Mucosa of rectum (tissue), 2 donors: ENCODE data around the gene IRS2.
"Not testable (repeated sequence)": the region's sequence is repeated elsewhere in the genome, so short reads cannot be mapped to it uniquely, and the experiment has no call there.

ENCODE experiments used
- H3K27ac ChIP-seq, 2 donors: one replicate each; pipeline ENCODE4 v1.7.0; 2013; ENCODE audit warnings: inconsistent platforms in 2 of 2, low read depth in 2 of 2, low read length in 2 of 2
- H3K27me3 ChIP-seq, 2 donors: one replicate each; pipeline ENCODE4 v1.7.0; 2013; ENCODE audit warnings: low read length in 2 of 2; ENCODE audit not compliant: control insufficient read depth in 2 of 2, insufficient read depth in 2 of 2
- H3K36me3 ChIP-seq, 2 donors: one replicate each; pipeline ENCODE4 v1.7.0; 2013; ENCODE audit warnings: low read length in 2 of 2; ENCODE audit not compliant: control insufficient read depth in 2 of 2, insufficient read depth in 2 of 2
- H3K4me1 ChIP-seq, 2 donors: one replicate each; pipeline ENCODE4 v1.7.0; 2013; ENCODE audit warnings: low read length in 2 of 2, mild to moderate bottlenecking in 1 of 2; ENCODE audit not compliant: control insufficient read depth in 2 of 2, insufficient read depth in 2 of 2
- H3K4me3 ChIP-seq, 2 donors: one replicate each; pipeline ENCODE4 v1.7.0; 2013; ENCODE audit warnings: low read length in 2 of 2
- H3K9ac ChIP-seq, 2 donors: one replicate each; pipeline ENCODE4 v1.7.0; 2013; ENCODE audit warnings: low read length in 2 of 2, low read depth in 1 of 2, mild to moderate bottlenecking in 1 of 2
- H3K9me3 ChIP-seq, 2 donors: one replicate each; pipeline ENCODE4 v1.7.0; 2013; ENCODE audit warnings: low read length in 2 of 2; ENCODE audit not compliant: control insufficient read depth in 2 of 2
- donor health status: healthy.
- donor health status: Normal muscosa, but diverticular disease.

Gene IRS2, protein sequence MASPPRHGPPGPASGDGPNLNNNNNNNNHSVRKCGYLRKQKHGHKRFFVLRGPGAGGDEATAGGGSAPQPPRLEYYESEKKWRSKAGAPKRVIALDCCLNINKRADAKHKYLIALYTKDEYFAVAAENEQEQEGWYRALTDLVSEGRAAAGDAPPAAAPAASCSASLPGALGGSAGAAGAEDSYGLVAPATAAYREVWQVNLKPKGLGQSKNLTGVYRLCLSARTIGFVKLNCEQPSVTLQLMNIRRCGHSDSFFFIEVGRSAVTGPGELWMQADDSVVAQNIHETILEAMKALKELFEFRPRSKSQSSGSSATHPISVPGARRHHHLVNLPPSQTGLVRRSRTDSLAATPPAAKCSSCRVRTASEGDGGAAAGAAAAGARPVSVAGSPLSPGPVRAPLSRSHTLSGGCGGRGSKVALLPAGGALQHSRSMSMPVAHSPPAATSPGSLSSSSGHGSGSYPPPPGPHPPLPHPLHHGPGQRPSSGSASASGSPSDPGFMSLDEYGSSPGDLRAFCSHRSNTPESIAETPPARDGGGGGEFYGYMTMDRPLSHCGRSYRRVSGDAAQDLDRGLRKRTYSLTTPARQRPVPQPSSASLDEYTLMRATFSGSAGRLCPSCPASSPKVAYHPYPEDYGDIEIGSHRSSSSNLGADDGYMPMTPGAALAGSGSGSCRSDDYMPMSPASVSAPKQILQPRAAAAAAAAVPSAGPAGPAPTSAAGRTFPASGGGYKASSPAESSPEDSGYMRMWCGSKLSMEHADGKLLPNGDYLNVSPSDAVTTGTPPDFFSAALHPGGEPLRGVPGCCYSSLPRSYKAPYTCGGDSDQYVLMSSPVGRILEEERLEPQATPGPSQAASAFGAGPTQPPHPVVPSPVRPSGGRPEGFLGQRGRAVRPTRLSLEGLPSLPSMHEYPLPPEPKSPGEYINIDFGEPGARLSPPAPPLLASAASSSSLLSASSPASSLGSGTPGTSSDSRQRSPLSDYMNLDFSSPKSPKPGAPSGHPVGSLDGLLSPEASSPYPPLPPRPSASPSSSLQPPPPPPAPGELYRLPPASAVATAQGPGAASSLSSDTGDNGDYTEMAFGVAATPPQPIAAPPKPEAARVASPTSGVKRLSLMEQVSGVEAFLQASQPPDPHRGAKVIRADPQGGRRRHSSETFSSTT (N-terminal part only)

DNA sequence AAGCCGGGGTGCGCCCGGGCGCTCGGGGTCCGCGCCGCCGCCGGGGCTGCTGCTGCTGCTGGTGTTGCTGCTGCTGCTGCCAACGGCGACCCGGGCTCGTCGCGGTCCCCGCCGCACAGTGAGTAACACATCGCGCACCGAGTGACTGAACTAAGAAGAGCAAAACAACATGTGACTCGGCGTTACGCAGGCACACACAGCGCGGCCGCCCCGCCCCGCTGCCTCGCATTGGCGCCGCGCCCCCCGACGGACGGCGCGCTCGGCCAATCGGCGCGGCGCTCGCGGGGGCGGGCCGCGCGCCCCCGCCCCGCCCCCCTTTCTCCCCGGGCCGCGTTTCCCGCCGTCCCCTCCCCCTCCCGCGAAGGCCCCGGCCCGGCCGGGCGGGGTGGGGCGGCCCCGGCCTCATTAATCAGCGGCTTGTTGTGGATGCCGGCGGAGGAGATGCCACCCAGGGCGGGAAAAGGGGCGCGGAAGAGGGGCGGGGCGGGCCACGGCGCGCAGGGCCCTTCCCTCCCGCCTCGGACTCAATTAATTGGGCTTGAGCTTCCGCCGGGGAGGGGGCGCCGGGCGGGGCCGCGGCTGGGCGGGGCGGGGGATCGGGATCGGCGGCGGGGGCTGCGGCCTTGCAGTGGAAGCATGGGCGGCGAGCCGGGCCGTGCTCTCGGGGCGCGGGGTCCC lies at the start of gene IRS2:
TSS of gene IRS2 (minus strand) at position 127 of the 678 bp plus-strand sequence. CDS start 530 bp downstream, outside the sequence.
- Histone ChIP-seq H3K36me3 (peaks cover 2 to 6% of the 10 kb centered on the region in 2 donors), H3K27me3 (peaks cover 5 to 6% of the 10 kb centered on the region in 2 donors), H3K27ac (peak within 1 kb of the TSS; percentile 67 to 75), H3K4me3 (peak within 1 kb of the TSS; percentile 73 to 76), H3K9me3 (no peaks in the 10 kb centered on the region), H3K4me1 (peaks cover 2 to 5% of the 10 kb centered on the region in 2 donors), H3K9ac (peak within 1 kb of the TSS; percentile 66 to 76)

DNA sequence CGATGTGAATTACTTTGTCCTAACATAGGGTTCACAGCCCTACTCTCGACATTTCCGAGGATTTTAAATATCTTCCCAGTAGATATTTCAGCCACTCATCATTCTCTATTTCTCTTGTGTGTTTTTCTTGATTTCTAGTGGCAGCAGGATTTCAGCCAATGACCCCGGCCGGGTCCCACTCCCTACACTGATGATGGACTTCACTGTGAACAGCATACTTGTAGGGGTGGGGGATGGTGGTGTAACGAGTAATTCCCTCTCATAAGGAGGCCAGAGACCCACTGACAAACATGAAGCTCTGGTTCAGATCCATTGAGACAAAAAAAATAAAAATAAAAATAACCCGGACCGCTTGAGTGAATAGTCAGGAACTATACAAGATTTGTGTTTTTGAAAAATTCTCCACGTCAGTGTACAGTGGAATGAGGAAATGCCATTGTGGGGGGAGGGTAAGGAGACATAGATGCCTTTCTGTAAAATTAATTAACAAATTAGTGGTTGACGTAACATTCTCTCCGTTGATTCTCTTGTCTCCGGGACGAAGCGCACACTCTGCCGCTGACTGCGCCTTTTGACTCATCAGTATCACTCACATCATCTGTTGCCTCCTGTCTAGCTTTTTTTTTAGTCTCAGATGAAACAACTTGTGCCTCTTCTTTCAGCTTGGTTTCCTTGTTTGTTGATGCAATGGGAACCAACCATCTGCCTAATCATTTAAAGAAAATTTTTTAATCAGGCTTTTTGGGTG lies 48.8 kb upstream of the IRS2 start:
- H3K36me3 ChIP-seq, result no peaks in the 10 kb centered on the region
- H3K9ac ChIP-seq, result no peak overlapping the region
- no peaks in the 10 kb centered on the region for H3K4me1 ChIP-seq
- peaks cover 0 to 2% of the 10 kb centered on the region in 2 donors for H3K27me3 ChIP-seq
- no peak overlapping the region for H3K4me3 ChIP-seq
- H3K27ac ChIP-seq, result no peak overlapping the region
- H3K9me3 ChIP-seq, result no peaks in the 10 kb centered on the region

DNA sequence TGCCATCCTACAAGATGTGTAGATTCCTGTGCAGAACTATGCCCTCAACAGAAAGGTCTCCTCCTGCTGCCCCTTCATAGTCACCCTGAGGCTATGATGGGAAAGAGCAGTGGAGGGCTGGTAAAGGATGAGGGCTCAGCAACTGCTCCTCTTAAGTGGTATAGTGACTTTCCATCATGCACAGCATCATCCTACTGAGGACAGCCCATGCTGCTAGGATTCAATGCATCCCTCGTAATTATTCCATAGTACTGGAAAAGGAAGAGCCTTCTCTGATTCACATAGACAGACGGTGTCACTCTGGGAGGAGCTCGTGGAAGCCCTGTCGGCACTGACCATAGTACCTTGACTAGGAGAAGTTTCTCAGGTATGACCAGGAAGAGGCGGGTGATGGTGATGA lies 47.6 kb upstream of the IRS2 start:
- Histone ChIP-seq H3K27me3 (no peaks in the 10 kb centered on the region), H3K4me1 (no peaks in the 10 kb centered on the region), H3K4me3 (no peak overlapping the region), H3K36me3 (no peaks in the 10 kb centered on the region), H3K9me3 (no peaks in the 10 kb centered on the region), H3K27ac (no peak overlapping the region), H3K9ac (no peak overlapping the region)

DNA sequence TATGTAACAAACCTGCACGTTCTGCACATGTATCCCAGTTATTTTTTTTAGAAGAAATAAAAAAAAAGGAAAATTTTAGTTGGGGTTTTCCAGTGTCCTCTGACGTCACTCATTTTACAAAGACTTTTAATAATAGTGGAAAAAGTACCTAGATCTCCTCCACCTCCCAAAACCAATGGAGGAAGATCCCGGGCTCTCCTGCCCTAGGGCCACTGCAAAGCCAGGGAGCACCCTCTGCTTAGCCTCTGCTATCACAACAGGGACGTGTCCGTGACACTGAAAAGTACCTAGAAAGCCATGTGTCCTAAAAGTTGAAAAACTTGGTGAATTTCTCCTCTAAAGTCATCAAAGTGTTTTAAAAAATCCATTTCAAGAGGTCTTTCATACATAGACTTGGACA lies 46.7 kb upstream of the IRS2 start:
- no peak overlapping the region for H3K27ac ChIP-seq
- no peak overlapping the region for H3K9ac ChIP-seq
- H3K9me3 ChIP-seq, result no peaks in the 10 kb centered on the region
- H3K4me1 ChIP-seq, result no peaks in the 10 kb centered on the region
- no peaks in the 10 kb centered on the region for H3K36me3 ChIP-seq
- H3K4me3 ChIP-seq, result no peak overlapping the region
- H3K27me3 ChIP-seq, result no peaks in the 10 kb centered on the region

DNA sequence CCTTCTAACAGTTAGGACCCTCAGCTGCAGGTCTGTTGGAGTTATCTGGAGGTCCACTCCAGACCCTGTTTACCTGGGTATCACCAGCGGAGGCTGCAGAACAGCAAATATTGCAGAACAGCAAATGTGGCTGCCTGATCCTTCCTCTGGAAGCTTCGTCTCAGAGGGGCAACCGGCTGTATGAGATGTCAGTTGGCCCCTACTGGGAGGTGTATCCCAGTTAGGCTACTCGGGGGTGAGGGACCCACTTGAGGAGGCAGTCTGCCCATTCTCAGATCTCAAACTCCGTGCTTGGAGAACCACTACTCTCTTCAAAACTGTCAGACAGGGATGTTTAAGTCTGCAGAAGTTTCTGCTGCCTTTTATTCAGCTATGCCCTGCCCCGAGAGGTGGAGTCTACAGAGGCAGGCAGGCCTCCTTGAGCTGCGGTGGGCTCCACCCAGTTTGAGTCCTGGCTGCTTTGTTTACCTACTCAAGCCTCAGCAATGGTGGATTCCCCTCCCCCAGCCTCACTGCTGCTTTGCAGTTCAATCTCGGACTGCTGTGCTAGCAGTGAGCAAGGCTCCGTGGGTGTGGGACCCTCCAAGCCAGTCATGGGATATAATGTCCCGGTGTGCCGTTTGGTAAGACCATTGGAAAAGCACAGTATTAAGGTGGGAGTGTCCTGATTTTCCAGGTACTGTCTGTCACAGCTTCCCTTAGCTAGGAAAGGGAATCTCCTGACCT lies 42.4 kb upstream of the IRS2 start:
- H3K27me3 ChIP-seq, H3K36me3 ChIP-seq, H3K27ac ChIP-seq, H3K4me1 ChIP-seq, H3K9ac ChIP-seq, H3K4me3 ChIP-seq, H3K9me3 ChIP-seq: not testable (repeated sequence)

DNA sequence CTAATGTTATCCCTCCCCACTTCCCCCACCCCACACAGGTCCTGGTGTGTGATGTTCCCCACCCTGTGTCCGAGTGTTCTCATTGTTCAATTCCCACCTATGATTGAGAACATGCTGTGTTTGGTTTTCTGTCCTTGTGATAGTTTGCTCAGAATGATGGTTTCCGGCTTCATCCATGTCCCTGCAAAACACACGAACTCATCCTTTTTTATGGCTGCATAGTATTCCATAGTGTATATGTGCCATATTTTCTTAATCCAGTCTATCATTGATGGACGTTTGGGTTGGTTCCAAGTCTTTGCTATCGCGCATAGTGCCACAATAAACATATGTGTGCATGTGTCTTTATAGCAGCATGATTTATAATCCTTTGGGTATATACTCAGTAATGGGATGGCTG lies 36.8 kb upstream of the IRS2 start:
- not testable (repeated sequence) for H3K4me3 ChIP-seq, H3K9ac ChIP-seq, H3K27me3 ChIP-seq, H3K27ac ChIP-seq, H3K4me1 ChIP-seq, H3K36me3 ChIP-seq, H3K9me3 ChIP-seq

DNA sequence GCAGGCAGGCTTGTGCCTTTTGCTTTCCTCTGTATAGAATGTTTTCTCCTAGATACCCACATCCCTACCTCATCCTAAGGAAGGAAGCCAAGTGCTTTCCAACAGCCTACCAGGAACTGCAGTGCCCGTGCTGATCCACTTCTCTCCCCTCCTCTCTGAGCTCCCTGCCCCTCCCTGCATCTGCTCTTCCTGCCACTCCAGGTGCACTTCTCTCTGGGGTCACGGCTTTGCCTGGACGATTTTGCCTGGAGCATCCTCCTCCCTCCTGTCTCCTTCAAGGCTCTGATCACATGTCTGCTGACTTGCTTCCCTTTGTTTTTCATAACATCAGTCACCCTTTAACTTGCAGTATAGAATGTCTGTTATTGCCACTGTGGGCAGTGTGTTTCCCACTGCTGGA lies 34.7 kb upstream of the IRS2 start:
- no peaks in the 10 kb centered on the region for H3K4me1 ChIP-seq
- no peak overlapping the region for H3K9ac ChIP-seq
- H3K36me3 ChIP-seq, result no peaks in the 10 kb centered on the region
- no peaks in the 10 kb centered on the region for H3K27me3 ChIP-seq
- no peak overlapping the region for H3K27ac ChIP-seq
- no peaks in the 10 kb centered on the region for H3K9me3 ChIP-seq
- H3K4me3 ChIP-seq, result no peak overlapping the region

DNA sequence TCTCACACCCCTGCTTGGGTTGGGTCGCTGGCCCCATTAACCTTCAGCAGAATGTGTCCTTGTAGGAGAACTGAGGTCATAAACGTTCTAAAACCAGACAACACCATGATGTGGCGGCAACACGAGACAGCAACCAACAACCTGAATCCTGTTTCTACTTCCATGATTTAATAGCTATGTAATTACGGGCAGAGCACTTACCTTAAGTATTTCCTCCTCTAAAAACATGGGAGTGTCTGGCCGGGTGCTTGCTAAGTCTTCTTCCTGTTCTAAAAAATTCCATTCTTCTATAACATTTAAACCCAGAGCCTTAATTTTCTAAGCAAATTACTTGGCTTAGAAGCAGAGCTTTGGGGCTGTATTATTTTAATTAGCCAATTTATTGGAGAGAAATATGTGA lies 33.5 kb upstream of the IRS2 start:
- Histone ChIP-seq H3K27ac (no peak overlapping the region), H3K9ac (no peak overlapping the region), H3K27me3 (no peaks in the 10 kb centered on the region), H3K4me3 (no peak overlapping the region), H3K9me3 (no peaks in the 10 kb centered on the region), H3K4me1 (no peaks in the 10 kb centered on the region), H3K36me3 (no peaks in the 10 kb centered on the region)

DNA sequence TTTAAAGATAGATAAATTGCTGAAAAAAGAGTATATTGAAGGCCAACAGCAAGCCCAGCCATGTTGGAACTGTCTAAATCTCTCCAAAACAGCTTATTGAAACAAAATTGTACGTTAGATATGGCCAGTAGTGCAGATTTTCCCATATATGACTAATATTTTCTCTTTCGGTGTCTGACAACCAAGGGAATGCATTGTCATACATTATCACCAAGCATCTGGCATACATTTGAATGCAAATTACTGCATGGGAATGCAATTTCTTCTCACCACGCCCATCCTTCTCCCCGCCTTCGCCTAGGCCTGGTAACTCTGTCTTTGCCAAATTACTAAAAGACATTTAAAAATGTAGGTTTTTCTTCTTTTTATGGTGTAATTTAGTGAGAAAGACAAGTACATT lies 32.5 kb upstream of the IRS2 start:
- Histone ChIP-seq H3K27me3 (no peaks in the 10 kb centered on the region), H3K36me3 (no peaks in the 10 kb centered on the region), H3K4me3 (no peak overlapping the region), H3K9me3 (no peaks in the 10 kb centered on the region), H3K4me1 (no peaks in the 10 kb centered on the region), H3K27ac (no peak overlapping the region), H3K9ac (no peak overlapping the region)
